Right renal cortex interstitium (tissue), 3 donors: ENCODE data around the gene PLA2G15. TPM values are rescaled to one million over a fixed set of nuclear protein-coding genes. Genes with fewer than 3 reads are reported as not detected.

ENCODE experiments used
- DNase-seq, 3 donors: peaks; one replicate each; pipeline ENCODE4 v3.0.0-alpha.2; 2013; ENCODE audit warnings: low read depth in 3 of 3, low spot score in 2 of 3
- polyA plus RNA-seq, 3 donors: library from polyadenylated mRNA; unstranded; fragments of 120-200 nt; gene quantifications; one replicate each; pipeline ENCODE4 v1.2.1, GENCODE V29; 2013; ENCODE audit not compliant: insufficient read length in 3 of 3

PLA2G15 gene
- polyA plus RNA-seq, 3 donors = 18.8 to 22.4 (median 20.8) TPM

GRCh38 chr16:68251832-68252231, 6.7 kb downstream of the PLA2G15 start:
- no peak for DNase-seq

- DNase-seq = no peak
These were observed 7.2 kb downstream of the PLA2G15 start for GRCh38 chr16:68252383-68252782.

- DNase-seq = no peak
These were observed 8.5 kb downstream of the PLA2G15 start for GRCh38 chr16:68253721-68254120.

GRCh38 chr16:68255712-68256111, 10.5 kb downstream of the PLA2G15 start:
- DNase-seq = no peak

GRCh38 chr16:68257251-68257905, 12.2 kb downstream of the PLA2G15 start:
- DNase-seq = no peak

- no peak for DNase-seq
These were observed 13.0 kb downstream of the PLA2G15 start for GRCh38 chr16:68257906-68258800.

GRCh38 chr16:68259007-68259825, 14.0 kb downstream of the PLA2G15 start:
- DNase-seq = no peak

GRCh38 chr16:68263559-68264127, 18.5 kb downstream of the PLA2G15 start:
- DNase-seq = no peak

- no peak for DNase-seq
These were observed 19.2 kb downstream of the PLA2G15 start, which contains the start of gene SLC7A6 for GRCh38 chr16:68264128-68265077. Gene SLC7A6 (plus strand): TSS chr16:68264526. CDS start chr16:68274727, 10,201 bp downstream.

- DNase-seq = no peak
These were observed 20.1 kb downstream of the PLA2G15 start for GRCh38 chr16:68265078-68265920.

GRCh38 chr16:68267612-68268405, 22.6 kb downstream of the PLA2G15 start:
- DNase-seq = no peak

- DNase-seq = no peak
These were observed 24.6 kb downstream of the PLA2G15 start for GRCh38 chr16:68269793-68270192.

GRCh38 chr16:68270353-68270752, 25.2 kb downstream of the PLA2G15 start:
- no peak for DNase-seq

GRCh38 chr16:68272507-68273209, 27.5 kb downstream of the PLA2G15 start:
- DNase-seq = no peak

- DNase-seq = no peak
These were observed 28.3 kb downstream of the PLA2G15 start for GRCh38 chr16:68273459-68273858.

- no peak for DNase-seq
These were observed 28.7 kb downstream of the PLA2G15 start for GRCh38 chr16:68273896-68274295.

- DNase-seq = no peak
These were observed 29.3 kb downstream of the PLA2G15 start for GRCh38 chr16:68274441-68274840.
